GM12891 (cell line): ENCODE measurements around the gene TAS1R1.

Experiments used
- PAX5 ChIP-seq: IDR thresholded peaks from 2 replicates; pipeline ENCODE4 v1.6.1; 2011; ENCODE audit warnings: low read length, moderate library complexity, mild to moderate bottlenecking; ENCODE audit not compliant: insufficient read depth, severe bottlenecking
- POLR2A ChIP-seq: IDR thresholded peaks from 2 replicates; pipeline ENCODE4 v1.6.1; 2011; ENCODE audit warnings: low read depth, low read length, control low read depth
- POLR2AphosphoS5 ChIP-seq: IDR thresholded peaks from 2 replicates; pipeline ENCODE4 v1.6.1; 2011; ENCODE audit warnings: low read depth, low read length, control low read depth
- SPI1 ChIP-seq: IDR thresholded peaks from 2 replicates; pipeline ENCODE4 v1.6.1; 2011; ENCODE audit warnings: low read depth, low read length, control low read depth
- TAF1 ChIP-seq: IDR thresholded peaks from 2 replicates; pipeline ENCODE4 v1.6.1; 2011; ENCODE audit warnings: low read depth, low read length, control low read depth

DNA sequence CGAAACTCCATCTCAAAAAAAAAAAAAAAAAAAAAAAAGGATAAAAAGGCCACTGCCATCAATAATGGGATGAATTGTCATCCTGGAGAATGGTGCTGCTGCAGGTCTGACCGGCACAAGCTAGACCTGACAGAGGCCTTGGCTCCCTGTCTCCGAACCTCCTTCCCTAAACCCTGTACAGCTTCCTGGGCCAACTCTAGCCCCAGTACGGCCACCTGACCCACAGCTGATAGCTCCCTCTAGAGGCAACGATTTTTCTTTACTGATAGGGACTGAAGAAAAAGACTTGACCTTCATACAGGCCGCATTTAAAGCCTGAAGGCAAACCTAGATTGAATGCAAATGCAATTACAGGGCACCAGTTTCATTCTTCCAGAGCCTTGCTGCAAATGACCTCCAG is 31.5 kb upstream of the TAS1R1 start:
- TF ChIP-seq POLR2A (no peak), POLR2AphosphoS5 (no peak), TAF1 (no peak), PAX5 (no peak), SPI1 (no peak)
